Astrocyte (in vitro differentiated cells and primary cell): Measurements from ENCODE around the gene CAV1. TPM values are rescaled to one million over a fixed set of nuclear protein-coding genes. Genes with fewer than 3 reads are reported as not detected.

Source experiments
- DNase-seq: peaks from one replicate; pipeline ENCODE4 v3.0.0-alpha.2; 2010; ENCODE audit warnings: low read depth
- FAIRE-seq: peaks from 2 replicates; lab custom pipeline; 2011; peaks lifted over from hg19 to GRCh38; lab: Jason Lieb, UNC
- H2AFZ ChIP-seq: 2 replicates; pipeline ENCODE4 v1.6.0; 2012; ENCODE audit warnings: low read depth, low read length, inconsistent platforms
- H3K27ac ChIP-seq: 2 replicates; pipeline ENCODE4 v1.5.1; 2011; ENCODE audit warnings: low read depth, low read length, inconsistent platforms
- H3K27me3 ChIP-seq: 2 replicates; pipeline ENCODE4 v1.6.0; 2011; ENCODE audit warnings: low read length, inconsistent platforms; ENCODE audit not compliant: insufficient read depth
- H3K36me3 ChIP-seq: 2 replicates; pipeline ENCODE4 v1.5.1; 2011; ENCODE audit warnings: low read length, inconsistent platforms; ENCODE audit not compliant: insufficient read depth
- H3K4me1 ChIP-seq: 2 replicates; pipeline ENCODE4 v1.5.1; 2011; ENCODE audit warnings: low read length, inconsistent platforms; ENCODE audit not compliant: insufficient read depth
- H3K4me2 ChIP-seq: 2 replicates; pipeline ENCODE4 v1.6.0; 2012; ENCODE audit warnings: low read length, inconsistent platforms
- H3K4me3 ChIP-seq: 2 replicates; pipeline ENCODE4 v1.5.1; 2011; ENCODE audit warnings: low read depth, mild to moderate bottlenecking, low read length, inconsistent platforms; ENCODE audit not compliant: insufficient read depth
- H3K79me2 ChIP-seq: 2 replicates; pipeline ENCODE4 v1.6.0; 2012; ENCODE audit warnings: mild to moderate bottlenecking, low read length, inconsistent platforms; ENCODE audit not compliant: insufficient read depth
- H3K9ac ChIP-seq: 2 replicates; pipeline ENCODE4 v1.6.0; 2012; ENCODE audit warnings: mild to moderate bottlenecking, low read length, inconsistent platforms
- H3K9me3 ChIP-seq: 2 replicates; pipeline ENCODE4 v1.5.1; 2012; ENCODE audit warnings: low read depth, mild to moderate bottlenecking, low read length, inconsistent platforms; ENCODE audit not compliant: insufficient read depth
- H4K20me1 ChIP-seq: 2 replicates; pipeline ENCODE4 v1.6.0; 2012; ENCODE audit warnings: low read length, inconsistent platforms; ENCODE audit not compliant: insufficient read depth
- H3K27ac Mint-ChIP-seq: one replicate; pipeline ENCODE4 v1.8.0; 2021; ENCODE audit warnings: mild to moderate bottlenecking, mixed read lengths; ENCODE audit not compliant: unreplicated experiment
- H3K27me3 Mint-ChIP-seq: one replicate; pipeline ENCODE4 v1.8.0; 2021; ENCODE audit warnings: low read depth, mixed read lengths; ENCODE audit not compliant: unreplicated experiment
- H3K36me3 Mint-ChIP-seq: one replicate; pipeline ENCODE4 v1.8.0; 2021; ENCODE audit warnings: low read depth, mixed read lengths; ENCODE audit not compliant: unreplicated experiment
- H3K4me1 Mint-ChIP-seq: one replicate; pipeline ENCODE4 v1.8.0; 2021; ENCODE audit warnings: low read depth, mixed read lengths; ENCODE audit not compliant: unreplicated experiment
- H3K4me3 Mint-ChIP-seq: one replicate; pipeline ENCODE4 v1.8.0; 2021; ENCODE audit warnings: mild to moderate bottlenecking, moderate library complexity, mixed read lengths; ENCODE audit not compliant: unreplicated experiment
- H3K9me3 Mint-ChIP-seq: one replicate; pipeline ENCODE4 v1.8.0; 2021; ENCODE audit warnings: mild to moderate bottlenecking, mixed read lengths; ENCODE audit not compliant: unreplicated experiment
- CTCF ChIP-seq: IDR thresholded peaks from 2 replicates; pipeline ENCODE4 v1.5.1; 2011; ENCODE audit warnings: low read depth, mild to moderate bottlenecking, inconsistent platforms, low read length, moderate library complexity; ENCODE audit not compliant: insufficient read depth
- EZH2 ChIP-seq: IDR thresholded peaks from 2 replicates; pipeline ENCODE4 v1.6.1; 2012; ENCODE audit warnings: mild to moderate bottlenecking, low read length, inconsistent platforms; ENCODE audit not compliant: insufficient read depth
- total RNA-seq: library from RNA; stranded (reverse); gene quantifications from 2 replicates; pipeline ENCODE4 v1.2.1, GENCODE V29; 2021

CAV1 gene
- total RNA-seq, 1 donor from 2014 or later = 472 TPM

DNA sequence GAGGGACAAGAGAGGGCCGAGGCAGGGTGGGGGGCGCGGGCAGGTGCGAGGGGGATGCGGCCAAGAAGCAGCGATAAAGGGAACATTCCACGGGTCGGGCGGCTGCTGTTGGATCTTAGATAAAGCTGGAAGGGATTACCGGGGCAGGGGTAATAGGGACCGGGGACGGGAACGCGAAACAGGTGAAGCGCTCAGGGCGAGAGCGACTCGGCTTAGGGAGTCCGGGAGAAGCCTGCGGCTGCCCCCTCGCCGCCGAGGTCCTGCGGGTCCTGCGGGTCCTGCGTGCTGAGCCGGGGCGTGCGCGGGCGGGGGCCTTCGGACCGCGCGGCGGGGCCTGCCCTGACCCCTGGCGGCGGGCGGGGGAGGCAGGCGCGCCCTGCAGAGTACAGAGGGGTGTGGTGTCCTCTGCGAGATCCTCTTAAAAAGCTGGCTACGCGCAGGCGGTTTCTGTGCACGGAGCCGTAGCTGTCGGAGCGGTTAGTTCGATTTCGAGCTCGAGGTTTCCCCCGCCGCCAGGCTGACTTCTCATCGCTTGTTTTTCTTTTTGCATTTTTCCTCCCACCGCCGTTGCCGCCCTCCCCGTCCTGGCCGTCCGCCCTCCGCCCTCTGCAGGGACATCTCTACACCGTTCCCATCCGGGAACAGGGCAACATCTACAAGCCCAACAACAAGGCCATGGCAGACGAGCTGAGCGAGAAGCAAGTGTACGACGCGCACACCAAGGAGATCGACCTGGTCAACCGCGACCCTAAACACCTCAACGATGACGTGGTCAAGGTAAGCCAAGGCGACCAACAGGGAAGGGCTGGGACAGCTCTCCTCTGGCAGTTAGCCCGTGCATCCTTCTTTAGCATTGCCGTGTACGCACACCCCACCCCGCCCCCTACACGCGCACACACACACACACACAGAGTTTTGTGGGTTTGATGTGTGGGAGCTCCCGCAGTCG lies 1.4 kb downstream of the CAV1 start:
- H4K20me1 ChIP-seq = peaks cover 6% of the 10 kb centered on the region
- H3K36me3 ChIP-seq = peaks cover 19% of the 10 kb centered on the region
- peak overlapping the region; percentile 96 for H3K4me3 Mint-ChIP-seq
- H3K9ac ChIP-seq = peak overlapping the region; percentile 97
- peak overlapping the region; percentile 99 for H3K27ac Mint-ChIP-seq
- H3K36me3 Mint-ChIP-seq = peaks cover 14% of the 10 kb centered on the region
- H3K27me3 ChIP-seq = no peaks in the 10 kb centered on the region
- TF ChIP-seq CTCF = peak; percentile 41
- no peak for TF ChIP-seq EZH2
- peak overlapping the region; percentile 48 for H2AFZ ChIP-seq
- H3K9me3 ChIP-seq = no peaks in the 10 kb centered on the region
- no peak for FAIRE-seq
- H3K79me2 ChIP-seq = peaks cover 60% of the 10 kb centered on the region
- H3K4me1 ChIP-seq = peaks cover 55% of the 10 kb centered on the region
- no peaks in the 10 kb centered on the region for H3K9me3 Mint-ChIP-seq
- no peaks in the 10 kb centered on the region for H3K27me3 Mint-ChIP-seq
- peak; percentile 75 for DNase-seq
- H3K4me2 ChIP-seq = peak overlapping the region; percentile 86
- peaks cover 59% of the 10 kb centered on the region for H3K4me1 Mint-ChIP-seq
- peak overlapping the region; percentile 90 for H3K4me3 ChIP-seq
- peak overlapping the region; percentile 95 for H3K27ac ChIP-seq

- Histone ChIP-seq H3K27me3 (no peaks in the 10 kb centered on the region), H3K4me1 (peaks cover 49% of the 10 kb centered on the region), H4K20me1 (peaks cover 6% of the 10 kb centered on the region), H3K9me3 (no peaks in the 10 kb centered on the region), H3K4me3 (peak overlapping the region; percentile 90), H3K79me2 (peaks cover 68% of the 10 kb centered on the region), H2AFZ (no peak overlapping the region), H3K27ac (peak overlapping the region; percentile 95), H3K4me2 (peak overlapping the region; percentile 86), H3K9ac (peak overlapping the region; percentile 97), H3K36me3 (peaks cover 24% of the 10 kb centered on the region)
- no peak for FAIRE-seq
- Mint-ChIP-seq H3K4me1 (peaks cover 56% of the 10 kb centered on the region), H3K27me3 (no peaks in the 10 kb centered on the region), H3K36me3 (peaks cover 14% of the 10 kb centered on the region), H3K4me3 (peak overlapping the region; percentile 96), H3K9me3 (no peaks in the 10 kb centered on the region), H3K27ac (peak overlapping the region; percentile 98)
- no peak for TF ChIP-seq EZH2
- TF ChIP-seq CTCF = no peak
- no peak for DNase-seq
These were observed 2.1 kb downstream of the CAV1 start for GRCh38 chr7:116526897-116527296.

- no peaks in the 10 kb centered on the region for H3K27me3 Mint-ChIP-seq
- Histone ChIP-seq H3K27ac (peak overlapping the region; percentile 95), H3K9ac (peak overlapping the region; percentile 97), H2AFZ (no peak overlapping the region), H3K9me3 (no peaks in the 10 kb centered on the region), H3K4me3 (peak overlapping the region; percentile 90), H4K20me1 (peaks cover 11% of the 10 kb centered on the region), H3K4me2 (peak overlapping the region; percentile 86), H3K79me2 (peaks cover 74% of the 10 kb centered on the region), H3K36me3 (peaks cover 30% of the 10 kb centered on the region), H3K4me1 (peaks cover 45% of the 10 kb centered on the region), H3K27me3 (no peaks in the 10 kb centered on the region)
- H3K4me3 Mint-ChIP-seq = peak overlapping the region; percentile 96
- no peak for TF ChIP-seq CTCF
- no peak for TF ChIP-seq EZH2
- H3K36me3 Mint-ChIP-seq = peaks cover 14% of the 10 kb centered on the region
- H3K4me1 Mint-ChIP-seq = peaks cover 55% of the 10 kb centered on the region
- peak overlapping the region; percentile 98 for H3K27ac Mint-ChIP-seq
- DNase-seq (no peak), FAIRE-seq (no peak)
- no peaks in the 10 kb centered on the region for H3K9me3 Mint-ChIP-seq
These were observed 2.7 kb downstream of the CAV1 start for GRCh38 chr7:116527521-116527920.
